HG03039 (cell line): ENCODE results near the gene ACACA.

Source experiments
- ATAC-seq: cut with Tn5 transposase; IDR thresholded peaks from one replicate; pipeline ENCODE4 v1.9.1; 2021; ENCODE audit warnings: mild to moderate bottlenecking, moderate library complexity; ENCODE audit not compliant: unreplicated experiment

The ACACA gene

DNA sequence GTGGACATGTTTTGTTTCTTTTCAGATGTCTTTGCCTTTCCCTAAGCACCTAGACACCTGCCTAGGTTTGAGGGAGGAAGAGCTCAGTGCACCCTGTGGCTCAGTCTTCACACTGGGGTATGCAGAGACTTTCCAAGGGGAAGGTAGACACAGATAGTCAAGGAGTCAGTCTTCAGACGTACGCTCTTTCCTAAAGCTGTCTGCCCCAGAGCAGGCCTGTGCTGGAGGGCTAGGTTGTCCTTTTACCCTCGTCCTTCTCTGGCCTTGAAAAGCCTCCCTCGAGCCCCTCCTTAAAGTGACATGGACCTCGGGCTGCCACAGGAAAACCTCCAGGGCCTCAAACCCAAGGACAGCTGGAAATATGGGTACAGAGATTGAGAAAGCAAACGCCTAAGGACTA is 354.2 kb downstream of the ACACA start:
- ATAC-seq = no peak

DNA sequence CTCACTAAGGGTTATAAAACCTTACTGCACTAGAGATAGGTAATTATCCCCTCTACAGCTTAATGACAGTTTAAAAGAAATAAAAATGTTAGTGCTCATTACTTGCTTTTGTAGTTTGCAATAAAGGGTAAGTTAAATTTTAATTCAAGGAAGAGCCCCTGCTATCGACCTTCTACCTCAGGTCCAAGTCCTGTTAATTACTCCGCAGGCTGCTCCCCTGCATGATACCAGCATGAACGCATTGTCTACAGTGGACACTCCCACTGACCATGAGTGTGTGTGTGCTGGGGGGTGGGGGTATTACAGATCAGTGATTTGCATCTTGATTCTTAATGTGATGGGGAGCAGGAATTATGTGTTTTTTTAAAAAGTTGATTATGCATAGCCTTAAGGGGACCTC is 354.8 kb downstream of the ACACA start:
- no peak for ATAC-seq

DNA sequence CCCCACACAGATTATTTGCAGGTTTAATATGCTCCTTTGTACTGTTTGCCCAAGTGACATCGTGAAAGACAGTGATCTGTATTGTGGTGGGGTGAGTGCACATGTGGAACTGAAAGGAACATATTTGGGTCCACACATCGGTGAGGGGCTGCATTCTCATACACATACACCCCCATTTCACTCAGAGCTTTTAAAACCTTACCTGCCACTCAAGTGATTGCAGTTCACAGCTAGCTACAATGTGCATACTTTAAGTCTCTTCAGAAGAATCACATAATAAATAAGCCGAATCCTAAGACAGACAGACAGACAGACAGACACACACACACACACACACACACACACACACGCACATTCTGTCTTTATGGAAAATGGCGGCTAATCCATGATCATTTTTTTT is 355.3 kb downstream of the ACACA start:
- no peak for ATAC-seq

DNA sequence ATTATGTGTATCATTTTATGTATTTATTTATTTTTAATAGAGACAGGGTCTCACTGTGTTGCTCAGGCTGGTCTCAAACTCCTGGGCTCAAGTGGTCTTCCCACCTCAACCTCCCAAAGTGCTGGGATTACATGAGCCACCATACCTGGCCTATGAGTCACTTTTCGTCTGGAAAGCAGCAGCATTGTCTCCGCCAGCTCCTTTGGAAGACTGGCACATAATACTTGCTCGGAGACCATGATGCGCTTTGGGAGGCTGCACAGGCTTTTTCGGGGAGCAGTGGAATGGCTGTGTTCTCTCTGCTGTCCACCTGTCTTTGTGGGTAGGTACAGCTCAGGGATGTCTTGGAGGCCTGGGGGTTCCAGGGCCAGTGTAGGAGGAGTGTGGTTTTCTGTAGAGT is 355.7 kb downstream of the ACACA start:
- no peak for ATAC-seq

DNA sequence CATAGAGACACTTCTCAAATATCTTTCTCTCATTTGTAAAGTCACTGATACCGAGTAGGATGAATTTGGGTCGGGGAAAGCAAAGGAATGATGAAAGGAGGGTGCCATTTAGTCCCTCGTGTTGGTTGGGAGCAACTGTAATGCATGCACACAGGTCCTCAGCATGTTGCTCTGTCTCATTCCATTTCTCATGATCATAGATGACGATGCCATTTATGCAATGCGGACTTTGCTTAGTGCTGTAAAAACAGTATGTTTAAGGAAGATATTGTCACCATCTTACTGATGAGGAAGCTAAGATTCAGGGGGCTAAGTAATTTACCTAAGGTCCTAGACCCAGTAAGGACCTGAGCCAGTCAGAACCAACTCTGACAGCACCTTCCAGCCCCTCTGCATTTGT is 357.8 kb downstream of the ACACA start:
- no peak for ATAC-seq

DNA sequence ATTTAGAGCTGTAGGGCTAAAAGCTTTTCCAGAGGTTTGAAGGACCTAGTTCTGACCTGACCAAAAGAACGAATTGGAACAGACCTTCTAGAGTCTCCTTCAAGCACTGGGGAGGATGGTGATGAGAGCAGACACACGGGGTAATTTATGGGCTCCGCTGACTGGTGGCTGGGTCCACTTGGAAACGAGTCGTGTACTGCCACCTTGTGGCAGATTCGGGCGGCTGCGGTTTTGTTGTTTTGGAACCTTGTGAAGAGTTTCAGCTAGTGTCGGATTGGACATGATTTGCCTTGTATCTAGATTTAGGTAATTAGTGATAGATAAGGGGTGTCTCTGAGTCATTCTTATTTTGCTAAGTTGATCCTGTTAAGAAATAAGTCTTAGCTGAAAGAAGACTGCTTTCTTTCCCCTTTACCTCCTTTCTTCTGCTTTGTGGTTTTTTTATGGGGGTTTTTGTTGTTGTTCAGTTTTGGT is 359.0 kb downstream of the ACACA start:
- ATAC-seq = no peak

DNA sequence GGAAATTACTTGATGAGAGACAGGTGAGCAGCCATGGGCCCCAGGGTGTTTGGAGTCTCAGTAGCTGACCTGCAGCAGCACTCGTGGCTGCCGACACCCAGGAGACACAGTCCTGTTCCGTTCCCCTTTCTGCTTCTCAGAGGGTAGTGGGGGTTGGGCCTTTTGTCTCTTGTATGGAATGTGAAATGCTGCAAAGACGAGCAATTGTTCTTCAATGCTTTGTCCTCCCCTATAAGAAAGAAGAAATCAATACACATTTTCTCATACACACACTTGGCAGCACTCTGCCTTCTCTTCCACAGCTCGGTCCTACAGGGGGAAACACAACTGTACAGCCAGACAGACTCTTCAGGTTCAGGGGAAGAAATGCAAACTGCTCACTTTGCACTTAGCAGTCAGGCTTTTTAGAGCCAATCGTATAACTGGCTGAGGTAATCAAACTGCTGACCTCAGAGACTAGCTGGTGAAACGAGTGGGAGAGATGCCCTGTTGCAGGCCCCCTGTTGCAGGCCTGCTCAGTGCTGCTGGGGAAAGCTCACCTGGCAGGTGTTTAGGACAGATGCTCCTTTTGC is 361.2 kb downstream of the ACACA start:
- ATAC-seq = no peak

DNA sequence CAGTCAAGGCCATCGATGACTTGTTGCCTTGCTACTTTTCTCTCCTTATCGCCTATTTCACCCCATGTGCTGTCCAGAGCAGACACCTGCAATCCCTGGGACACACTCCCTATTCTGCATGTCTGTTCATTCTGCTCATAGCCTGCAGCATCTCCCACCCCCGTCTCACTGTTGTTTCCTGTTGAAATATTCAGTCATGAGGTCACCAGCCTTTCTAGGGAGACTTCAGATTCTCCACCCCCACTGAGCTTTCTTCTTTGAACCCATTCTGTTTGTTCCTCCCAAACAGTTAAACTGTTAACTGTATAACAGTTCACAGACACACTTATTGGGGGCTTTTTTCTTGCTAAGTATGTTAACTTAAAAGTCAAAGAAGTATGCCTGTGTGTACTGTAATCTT is 363.4 kb downstream of the ACACA start:
- ATAC-seq = no peak

DNA sequence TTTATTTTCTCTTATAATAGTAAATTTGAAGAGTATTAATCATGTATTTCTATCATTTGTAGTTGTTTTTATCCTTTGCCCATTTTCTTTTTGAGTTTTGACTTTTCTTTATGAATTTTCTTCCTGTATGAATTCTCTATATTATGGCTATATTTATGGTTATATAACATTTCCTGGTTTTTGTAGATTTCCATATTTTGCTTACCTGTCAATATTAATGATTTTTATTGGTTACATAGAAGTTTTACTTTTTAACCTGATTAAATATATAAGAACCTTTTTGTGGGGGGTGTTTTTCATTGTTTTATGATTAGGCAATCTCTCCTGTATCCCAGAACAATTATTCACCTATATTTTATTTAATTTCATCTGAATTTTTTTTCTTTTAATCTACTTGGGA is 364.7 kb downstream of the ACACA start:
- ATAC-seq = no peak

DNA sequence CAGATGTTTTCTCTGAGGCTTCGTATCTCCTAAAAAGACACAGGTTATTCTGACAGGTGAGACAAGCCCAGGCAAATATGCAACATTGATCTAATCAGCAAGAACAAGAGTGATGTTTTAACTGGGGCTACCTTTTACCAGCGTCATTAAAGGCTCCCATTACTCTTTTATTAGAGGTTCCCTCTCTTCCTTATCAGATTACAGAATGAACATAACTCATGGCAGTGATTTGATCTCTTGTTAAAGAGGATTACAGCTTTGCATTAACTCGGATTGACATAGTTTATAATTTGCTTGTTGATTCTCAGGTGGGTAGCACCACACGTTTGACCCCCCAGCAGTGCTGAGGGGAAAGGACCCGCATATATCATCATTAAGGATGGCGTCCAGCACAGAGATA is 367.4 kb downstream of the ACACA start:
- ATAC-seq = no peak

DNA sequence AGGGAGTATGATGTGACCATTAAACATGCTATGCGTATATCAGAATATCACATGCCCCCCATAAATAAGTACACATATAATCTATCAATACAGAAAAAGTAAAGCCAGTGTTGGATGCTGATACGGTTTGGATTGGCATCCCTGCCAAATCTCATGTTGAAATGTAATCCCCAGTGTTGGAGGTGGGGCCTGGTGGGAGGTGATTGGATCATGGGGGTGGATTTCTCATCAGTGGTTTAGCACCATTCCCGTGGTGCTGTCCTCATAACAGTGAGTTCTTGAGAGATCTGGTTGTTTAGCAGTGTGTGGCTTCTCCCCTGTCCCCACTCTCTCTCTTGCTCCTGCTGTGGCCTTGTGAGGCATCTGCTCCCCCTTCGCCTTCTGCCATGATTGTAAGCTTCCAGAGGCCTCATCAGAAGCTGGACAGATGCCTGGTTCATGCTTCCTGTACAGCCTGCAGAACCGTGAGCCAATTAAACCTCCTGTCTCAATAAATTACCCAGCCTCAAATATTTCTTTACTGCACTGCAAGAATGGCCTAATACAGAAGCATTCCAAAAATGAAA is 369.0 kb downstream of the ACACA start:
- ATAC-seq = no peak
